HepG2 (cell line): Measurements from ENCODE around the gene GSC2. TPM values are rescaled to one million over a fixed set of nuclear protein-coding genes. Genes with fewer than 3 reads are reported as not detected.
A peak's percentile ranks its signal among the peaks of the same experiment; 100 is the strongest.

Experiments
- ATAC-seq: fragments of 200-7000 bp; cut with Tn5 transposase; 3 replicates; pipeline ENCODE4 v1.9.1; 2020; ENCODE audit warnings: mild to moderate bottlenecking, moderate library complexity
- BruUV-seq: library from RNA; stranded (reverse); fragments of 400-500 nt; replicated peaks from 2 replicates; lab custom pipeline; 2021; lab: Mats Ljungman, UMichigan
- CTCF ChIA-PET: fragments of 300-600 bp; formaldehyde crosslinking; extraction: SDS; loops from one replicate; lab custom pipeline; 2021; ENCODE audit warnings: low total read pairs, inconsistent platforms, low intra/inter-chr PET ratio; lab: Yijun Ruan, JAX
- POLR2A ChIA-PET: fragments of 350-600 bp; sonication (Branson Sonifier 250); formaldehyde crosslinking; loops from one replicate; lab custom pipeline; 2020; ENCODE audit warnings: antibody characterized with exemption, inconsistent platforms; lab: Yijun Ruan, JAX
- DNase-seq: peaks from one replicate; pipeline ENCODE4 v3.0.0-alpha.2; 2015; ENCODE audit warnings: low spot score
- FAIRE-seq: peaks from 3 replicates; lab custom pipeline; 2011; peaks lifted over from hg19 to GRCh38; lab: Jason Lieb, UNC
- H2AFZ ChIP-seq: one replicate; pipeline ENCODE4 v1.6.1; 2011; ENCODE audit warnings: low read length, inconsistent platforms
- H3K27ac ChIP-seq: fragments of 300-600 bp; 3 replicates; pipeline ENCODE4 v1.8.0; 2011; ENCODE audit warnings: mixed run types, mild to moderate bottlenecking, mixed read lengths, low read length, inconsistent platforms; ENCODE audit not compliant: insufficient read depth; ENCODE audit errors: extremely low read length
- H3K27me3 ChIP-seq, 2 experiments: fragments of 200-600 bp in 1 of 2; 2 replicates in 1 of 2; 3 replicates in 1 of 2; pipeline versions ENCODE4 v1.6.0 to v1.8.0; 2011; ENCODE audit warnings: low read length in 2 of 2, mild to moderate bottlenecking in 2 of 2, moderate library complexity in 2 of 2, inconsistent platforms in 1 of 2; ENCODE audit not compliant: insufficient read depth in 2 of 2, control insufficient read depth in 1 of 2
- H3K36me3 ChIP-seq, 2 experiments: fragments of 200-600 bp in 1 of 2; replicated peaks in 1 of 2; 2 replicates in 1 of 2; 3 replicates in 1 of 2; pipeline versions ENCODE4 v1.5.1 to v1.8.0; 2011; ENCODE audit warnings: low read length in 2 of 2, inconsistent platforms in 1 of 2; ENCODE audit not compliant: insufficient read depth in 2 of 2, control insufficient read depth in 1 of 2
- H3K4me1 ChIP-seq: 2 replicates; pipeline ENCODE4 v1.5.1; 2012; ENCODE audit warnings: low read length, inconsistent platforms; ENCODE audit not compliant: insufficient read depth
- H3K4me2 ChIP-seq: 2 replicates; pipeline ENCODE4 v1.6.0; 2011; ENCODE audit warnings: low read depth, low read length, inconsistent platforms
- H3K4me3 ChIP-seq, 3 experiments: fragments of 200-600 bp in 1 of 3; sonication (generic), shearing (Covaris generic) in 1 of 3; replicated peaks in 1 of 3; 2 replicates each; pipeline ENCODE4 v1.5.1; 2011 to 2016; ENCODE audit warnings: low read length in 3 of 3, inconsistent platforms in 2 of 3, low read depth in 2 of 3, mild to moderate bottlenecking in 2 of 3, control low read depth in 1 of 3, mixed read lengths in 1 of 3; ENCODE audit not compliant: insufficient read depth in 1 of 3
- H3K79me2 ChIP-seq: one replicate; pipeline ENCODE4 v1.6.1; 2011; ENCODE audit warnings: low read length, inconsistent platforms; ENCODE audit not compliant: insufficient read depth
- H3K9ac ChIP-seq: 2 replicates; pipeline ENCODE4 v1.6.0; 2011; ENCODE audit warnings: mild to moderate bottlenecking, low read depth, low read length, inconsistent platforms; ENCODE audit not compliant: insufficient read depth
- H3K9me3 ChIP-seq: 2 replicates; pipeline ENCODE4 v1.5.1; 2012; ENCODE audit warnings: mild to moderate bottlenecking, low read length
- H4K20me1 ChIP-seq: 2 replicates; pipeline ENCODE4 v1.6.0; 2011; ENCODE audit warnings: inconsistent platforms, mild to moderate bottlenecking, low read length, moderate library complexity; ENCODE audit not compliant: insufficient read depth
- CREB1 ChIP-seq, 2 experiments: fragments of 450-650 bp in 1 of 2; IDR thresholded peaks; 2 replicates each; pipeline ENCODE4 v1.6.1; 2016 to 2017; ENCODE audit warnings: control low read depth in 1 of 2, mild to moderate bottlenecking in 1 of 2, missing compliant biosample characterization in 1 of 2, missing genetic modification characterization in 1 of 2
- GFI1 ChIP-seq: sonication (generic); formaldehyde crosslinking; IDR thresholded peaks from 2 replicates; pipeline ENCODE4 v1.5.0; 2020; ENCODE audit warnings: missing genetic modification reagents, mild to moderate bottlenecking, borderline replicate concordance
- MED8 ChIP-seq: sonication (generic); formaldehyde crosslinking; IDR thresholded peaks from 2 replicates; pipeline ENCODE4 v1.8.1; 2023; ENCODE audit warnings: mild to moderate bottlenecking, missing genetic modification reagents; ENCODE audit not compliant: insufficient replicate concordance
- TEAD3 ChIP-seq: optimal IDR thresholded peaks from 2 replicates; pipeline ENCODE3; 2016; ENCODE audit warnings: borderline replicate concordance
- ZNF232 ChIP-seq: sonication (generic); formaldehyde crosslinking; IDR thresholded peaks from 2 replicates; pipeline ENCODE4 v1.4.0; 2020; ENCODE audit warnings: missing genetic modification reagents, borderline replicate concordance
- ZNF563 ChIP-seq: sonication (generic); formaldehyde crosslinking; IDR thresholded peaks from 2 replicates; pipeline ENCODE4 v1.8.0; 2022; ENCODE audit warnings: mild to moderate bottlenecking, moderate library complexity, missing genetic modification reagents
- ZNF672 ChIP-seq: sonication (generic); formaldehyde crosslinking; IDR thresholded peaks from 2 replicates; pipeline ENCODE4 v1.8.1; 2022; ENCODE audit warnings: missing genetic modification reagents
- ZNF781 ChIP-seq: sonication (generic); formaldehyde crosslinking; IDR thresholded peaks from 2 replicates; pipeline ENCODE4 v1.5.1; 2020; ENCODE audit warnings: borderline replicate concordance, mild to moderate bottlenecking, missing genetic modification reagents; ENCODE audit errors: not compliant biosample characterization
- ZNF883 ChIP-seq: sonication (generic); formaldehyde crosslinking; IDR thresholded peaks from 2 replicates; pipeline ENCODE4 v1.5.1; 2020; ENCODE audit warnings: mild to moderate bottlenecking, missing genetic modification reagents; ENCODE audit errors: not compliant biosample characterization
- WGBS: methylation state at CpG from one replicate; pipeline ENCODE4 v1.1.6; 2017; ENCODE audit warnings: low lambda C conversion rate; 5-methylcytosine and 5-hydroxymethylcytosine counted together
- in situ Hi-C: cut with HindIII; loops from 2 replicates; pipeline ENCODE4 v1.10.0; 2017; ENCODE audit warnings: low pct_unique_long_range_greater_than_20kb; ENCODE audit not compliant: extremely low pct_ligation_motif_present
- intact Hi-C: fragments of 100-400 bp; cut with micrococcal nuclease; formaldehyde crosslinking; loops from one replicate; pipeline ENCODE4 v1.10.0; 2022; ENCODE audit not compliant: unreplicated experiment
- polyA plus RNA-seq, 8 experiments: library from polyadenylated mRNA; depleted of rRNA in 3 of 8; stranded (reverse) in 7 of 8; unstranded in 1 of 8; fragments of >200 nt; fragmentation: Illumina TruSeq in 4 of 8; extraction: Trizol in 4 of 8; gene quantifications; 2 replicates each; pipeline versions ENCODE4 v1.2.1 to v1.2.3, GENCODE V29; 2011 to 2016; ENCODE audit warnings: low read depth in 4 of 8, missing spikeins in 1 of 8, mixed read lengths in 1 of 8; ENCODE audit not compliant: insufficient read depth in 1 of 8
- total RNA-seq, 5 experiments: library from RNA; depleted of rRNA; stranded (reverse); fragments of >200 nt; fragmentation: Illumina TruSeq; extraction: Trizol; gene quantifications; 2 replicates each; pipeline ENCODE4 v1.2.3, GENCODE V29; 2016; ENCODE audit warnings: low read depth in 1 of 5
- TF ChIP-seq, protein P1 (sequence below): sonication (generic); formaldehyde crosslinking; IDR thresholded peaks from 2 replicates; pipeline ENCODE4 v1.4.0; 2020; ENCODE audit warnings: missing genetic modification reagents
- TF ChIP-seq, protein P2 (sequence below): sonication (generic); formaldehyde crosslinking; IDR thresholded peaks from 2 replicates; pipeline ENCODE4 v1.4.0; 2020; ENCODE audit warnings: missing genetic modification reagents
- TF ChIP-seq, protein P3 (sequence below): sonication (generic); formaldehyde crosslinking; IDR thresholded peaks from 2 replicates; pipeline ENCODE4 v1.4.0; 2020; ENCODE audit warnings: missing genetic modification reagents, borderline replicate concordance
- TF ChIP-seq, protein P4 (sequence below): IDR thresholded peaks from 2 replicates; pipeline ENCODE4 v1.6.1; 2016; ENCODE audit warnings: missing compliant biosample characterization, missing genetic modification reagents, borderline replicate concordance

GSC2 gene
- total and polyA plus RNA-seq, 2 of the 13 experiments (the other 11 are each of a cell fraction or from before 2014, with no cell fraction given), result not detected

DNA sequence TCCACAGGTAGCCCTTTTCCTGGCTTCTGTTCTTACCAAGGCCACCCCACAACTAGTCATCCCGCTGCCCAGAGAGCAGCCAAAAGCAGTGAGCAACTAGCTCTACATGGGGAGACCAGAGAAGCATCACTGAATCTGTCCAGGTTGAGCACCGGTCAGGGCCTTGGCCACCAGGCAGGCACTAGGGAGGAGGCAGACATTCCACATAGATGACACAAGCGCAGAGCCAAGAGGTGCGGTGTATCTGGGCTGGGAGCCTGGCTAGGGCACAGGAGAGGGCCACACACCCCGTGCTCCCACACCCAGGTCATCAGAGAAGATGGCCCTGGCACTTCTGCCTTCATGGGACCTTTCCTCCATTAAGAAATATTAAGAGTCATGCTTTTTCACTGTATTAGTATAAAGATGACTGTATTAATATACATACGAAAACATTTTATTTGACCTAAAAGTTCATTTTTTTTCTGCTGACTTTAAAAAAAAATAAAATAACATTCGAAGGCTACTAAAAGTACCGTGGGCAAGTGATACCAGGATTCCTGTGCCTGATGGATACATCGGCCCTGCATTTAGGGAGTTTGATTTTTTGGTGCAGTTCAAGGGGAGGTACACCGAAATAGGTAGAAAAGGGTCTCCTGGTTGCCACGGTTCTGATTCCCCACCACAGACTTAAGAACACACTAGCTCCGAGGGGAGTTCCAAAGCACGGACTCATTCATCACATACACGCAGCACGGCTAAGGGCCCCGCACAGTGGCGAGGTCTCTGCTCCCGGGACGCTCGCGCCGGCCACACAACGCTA lies 29.1 kb downstream of the GSC2 start (continued):
- 0 out of 2 replicates have a peak, but pooled peaks have one; percentile 8 for TF ChIP-seq GFI1 (CRISPR knock-in tag)
- TF ChIP-seq ZNF563 (CRISPR knock-in tag), result 0 out of 2 replicates have a peak, but pooled peaks have one; percentile 41
- TF ChIP-seq MED8 (CRISPR knock-in tag), result no peak
- TF ChIP-seq TEAD3 (CRISPR knock-in tag), result peak; percentile 82
- TF ChIP-seq, protein P1, sequence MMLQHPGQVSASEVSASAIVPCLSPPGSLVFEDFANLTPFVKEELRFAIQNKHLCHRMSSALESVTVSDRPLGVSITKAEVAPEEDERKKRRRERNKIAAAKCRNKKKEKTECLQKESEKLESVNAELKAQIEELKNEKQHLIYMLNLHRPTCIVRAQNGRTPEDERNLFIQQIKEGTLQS (CRISPR knock-in tag), result peak; percentile 83; the same call in 1 of the 2 replicates
- TF ChIP-seq, protein P2, sequence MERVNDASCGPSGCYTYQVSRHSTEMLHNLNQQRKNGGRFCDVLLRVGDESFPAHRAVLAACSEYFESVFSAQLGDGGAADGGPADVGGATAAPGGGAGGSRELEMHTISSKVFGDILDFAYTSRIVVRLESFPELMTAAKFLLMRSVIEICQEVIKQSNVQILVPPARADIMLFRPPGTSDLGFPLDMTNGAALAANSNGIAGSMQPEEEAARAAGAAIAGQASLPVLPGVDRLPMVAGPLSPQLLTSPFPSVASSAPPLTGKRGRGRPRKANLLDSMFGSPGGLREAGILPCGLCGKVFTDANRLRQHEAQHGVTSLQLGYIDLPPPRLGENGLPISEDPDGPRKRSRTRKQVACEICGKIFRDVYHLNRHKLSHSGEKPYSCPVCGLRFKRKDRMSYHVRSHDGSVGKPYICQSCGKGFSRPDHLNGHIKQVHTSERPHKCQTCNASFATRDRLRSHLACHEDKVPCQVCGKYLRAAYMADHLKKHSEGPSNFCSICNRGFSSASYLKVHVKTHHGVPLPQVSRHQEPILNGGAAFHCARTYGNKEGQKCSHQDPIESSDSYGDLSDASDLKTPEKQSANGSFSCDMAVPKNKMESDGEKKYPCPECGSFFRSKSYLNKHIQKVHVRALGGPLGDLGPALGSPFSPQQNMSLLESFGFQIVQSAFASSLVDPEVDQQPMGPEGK (CRISPR knock-in tag), result no peak

DNA sequence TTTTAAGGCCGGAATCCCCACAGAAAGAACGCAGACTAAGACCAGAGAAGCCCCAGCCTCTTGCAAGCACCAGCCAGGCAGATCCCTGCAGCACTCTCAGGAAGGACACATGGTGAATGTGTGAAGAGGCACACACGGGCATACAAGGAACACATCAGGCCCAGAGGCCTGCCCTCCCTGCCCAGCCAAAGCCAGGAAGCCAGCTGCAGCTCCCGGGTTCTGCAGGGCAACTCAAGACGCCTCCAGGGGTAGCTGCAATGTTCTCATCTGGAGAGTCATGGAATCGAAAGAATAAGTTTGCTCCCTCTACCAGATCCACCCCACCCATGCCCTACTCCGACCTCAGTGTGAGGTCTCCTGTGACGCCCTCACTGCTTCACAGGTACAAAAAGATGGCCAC lies 30.1 kb downstream of the GSC2 start:
- in situ Hi-C loops, result no loop called here
- 100% methylated on average over 3 of the region's 8 CpGs for WGBS
- Histone ChIP-seq H3K4me2 (peak overlapping the region; percentile 94; the same call in 1 of the 2 replicates), H2AFZ (no peak overlapping the region), H3K9ac (no peak overlapping the region), H3K27me3 (peaks cover 2 to 10% of the 10 kb centered on the region in 2 experiments; a peak in 4 of 5 replicates), H3K4me1 (peaks cover 70% of the 10 kb centered on the region), H3K79me2 (peaks cover 67% of the 10 kb centered on the region), H3K36me3 (peaks cover 4 to 16% of the 10 kb centered on the region in 2 experiments; a peak in 3 of 5 replicates), H3K4me3 (no peak overlapping the region; a peak in 1 of 6 replicates), H3K9me3 (no peaks in the 10 kb centered on the region), H3K27ac (no peak overlapping the region), H4K20me1 (peaks cover 57% of the 10 kb centered on the region)
- BruUV-seq, result no TSS peak
- POLR2A ChIA-PET, result interaction anchor here (4.1 kb wide), 1 partner anchor 58 kb away, joined by 22 read pairs; the partner anchor contains the start of gene SLC25A1
- intact Hi-C loops, result no loop called here
- FAIRE-seq, result no peak
- DNase-seq, result no peak
- no peak for ATAC-seq
- CTCF ChIA-PET, result no interaction called here
- TF ChIP-seq ZNF232 (CRISPR knock-in tag), result no peak
- TF ChIP-seq, protein P3, sequence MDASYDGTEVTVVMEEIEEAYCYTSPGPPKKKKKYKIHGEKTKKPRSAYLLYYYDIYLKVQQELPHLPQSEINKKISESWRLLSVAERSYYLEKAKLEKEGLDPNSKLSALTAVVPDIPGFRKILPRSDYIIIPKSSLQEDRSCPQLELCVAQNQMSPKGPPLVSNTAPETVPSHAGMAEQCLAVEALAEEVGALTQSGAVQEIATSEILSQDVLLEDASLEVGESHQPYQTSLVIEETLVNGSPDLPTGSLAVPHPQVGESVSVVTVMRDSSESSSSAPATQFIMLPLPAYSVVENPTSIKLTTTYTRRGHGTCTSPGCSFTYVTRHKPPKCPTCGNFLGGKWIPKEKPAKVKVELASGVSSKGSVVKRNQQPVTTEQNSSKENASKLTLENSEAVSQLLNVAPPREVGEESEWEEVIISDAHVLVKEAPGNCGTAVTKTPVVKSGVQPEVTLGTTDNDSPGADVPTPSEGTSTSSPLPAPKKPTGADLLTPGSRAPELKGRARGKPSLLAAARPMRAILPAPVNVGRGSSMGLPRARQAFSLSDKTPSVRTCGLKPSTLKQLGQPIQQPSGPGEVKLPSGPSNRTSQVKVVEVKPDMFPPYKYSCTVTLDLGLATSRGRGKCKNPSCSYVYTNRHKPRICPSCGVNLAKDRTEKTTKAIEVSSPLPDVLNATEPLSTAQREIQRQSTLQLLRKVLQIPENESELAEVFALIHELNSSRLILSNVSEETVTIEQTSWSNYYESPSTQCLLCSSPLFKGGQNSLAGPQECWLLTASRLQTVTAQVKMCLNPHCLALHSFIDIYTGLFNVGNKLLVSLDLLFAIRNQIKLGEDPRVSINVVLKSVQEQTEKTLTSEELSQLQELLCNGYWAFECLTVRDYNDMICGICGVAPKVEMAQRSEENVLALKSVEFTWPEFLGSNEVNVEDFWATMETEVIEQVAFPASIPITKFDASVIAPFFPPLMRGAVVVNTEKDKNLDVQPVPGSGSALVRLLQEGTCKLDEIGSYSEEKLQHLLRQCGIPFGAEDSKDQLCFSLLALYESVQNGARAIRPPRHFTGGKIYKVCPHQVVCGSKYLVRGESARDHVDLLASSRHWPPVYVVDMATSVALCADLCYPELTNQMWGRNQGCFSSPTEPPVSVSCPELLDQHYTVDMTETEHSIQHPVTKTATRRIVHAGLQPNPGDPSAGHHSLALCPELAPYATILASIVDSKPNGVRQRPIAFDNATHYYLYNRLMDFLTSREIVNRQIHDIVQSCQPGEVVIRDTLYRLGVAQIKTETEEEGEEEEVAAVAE (CRISPR knock-in tag), result no peak
- no peak for TF ChIP-seq ZNF883 (CRISPR knock-in tag)
- no peak for TF ChIP-seq CREB1 (IDR thresholded peaks at IDR 0.05)
- TF ChIP-seq CREB1 (CRISPR knock-in tag; IDR thresholded peaks at IDR 0.05), result no peak
- TF ChIP-seq ZNF672, result no peak
- TF ChIP-seq ZNF781 (CRISPR knock-in tag), result no peak
- TF ChIP-seq, protein P4, sequence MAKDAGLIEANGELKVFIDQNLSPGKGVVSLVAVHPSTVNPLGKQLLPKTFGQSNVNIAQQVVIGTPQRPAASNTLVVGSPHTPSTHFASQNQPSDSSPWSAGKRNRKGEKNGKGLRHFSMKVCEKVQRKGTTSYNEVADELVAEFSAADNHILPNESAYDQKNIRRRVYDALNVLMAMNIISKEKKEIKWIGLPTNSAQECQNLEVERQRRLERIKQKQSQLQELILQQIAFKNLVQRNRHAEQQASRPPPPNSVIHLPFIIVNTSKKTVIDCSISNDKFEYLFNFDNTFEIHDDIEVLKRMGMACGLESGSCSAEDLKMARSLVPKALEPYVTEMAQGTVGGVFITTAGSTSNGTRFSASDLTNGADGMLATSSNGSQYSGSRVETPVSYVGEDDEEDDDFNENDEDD (CRISPR knock-in tag), result no peak
